Panc1 (cell line): Measurements from ENCODE around the gene QKI.

Source experiments
- POLR2AphosphoS5 ChIP-seq: IDR thresholded peaks from 2 replicates; pipeline ENCODE4 v1.6.1; 2012; ENCODE audit warnings: mild to moderate bottlenecking, low read depth, low read length, moderate library complexity
- TCF7L2 ChIP-seq: IDR thresholded peaks from 2 replicates; pipeline ENCODE4 v1.6.1; 2011; ENCODE audit warnings: mild to moderate bottlenecking, low read depth, low read length, inconsistent platforms
- TF ChIP-seq, protein P1 (sequence below), 2 experiments: IDR thresholded peaks; 2 replicates each; pipeline ENCODE4 v1.6.1; 2011 to 2012; ENCODE audit warnings: low read depth in 2 of 2, control low read depth in 1 of 2, low read length in 1 of 2, mild to moderate bottlenecking in 1 of 2, moderate library complexity in 1 of 2; ENCODE audit not compliant: insufficient read depth in 1 of 2
- TF ChIP-seq, protein P2 (sequence below): fragments of 450-650 bp; IDR thresholded peaks from 2 replicates; pipeline ENCODE4 v1.5.1; 2017; ENCODE audit warnings: mild to moderate bottlenecking

DNA sequence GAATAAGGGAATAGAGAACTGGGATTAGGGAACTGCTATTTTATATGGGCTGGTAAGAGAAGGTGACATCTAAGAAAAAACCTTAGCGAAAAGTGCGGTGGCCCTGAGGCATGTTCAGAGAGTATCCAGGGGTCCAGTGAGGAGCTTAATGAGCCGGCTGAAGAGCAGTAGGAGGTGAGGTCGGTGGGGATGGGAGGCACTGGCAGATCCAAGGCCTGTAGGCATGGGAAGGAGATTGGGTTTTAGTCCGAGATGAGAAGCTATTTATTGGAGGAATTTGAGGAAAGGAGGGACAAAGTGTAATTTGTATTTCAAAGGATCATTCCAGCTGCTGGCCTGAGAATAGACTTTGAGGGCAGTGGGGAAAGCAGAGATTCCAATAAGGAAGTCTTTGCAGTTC is 123.8 kb downstream of the QKI start:
- TF ChIP-seq POLR2AphosphoS5 (no peak), TCF7L2 (no peak)
- TF ChIP-seq, protein P1, sequence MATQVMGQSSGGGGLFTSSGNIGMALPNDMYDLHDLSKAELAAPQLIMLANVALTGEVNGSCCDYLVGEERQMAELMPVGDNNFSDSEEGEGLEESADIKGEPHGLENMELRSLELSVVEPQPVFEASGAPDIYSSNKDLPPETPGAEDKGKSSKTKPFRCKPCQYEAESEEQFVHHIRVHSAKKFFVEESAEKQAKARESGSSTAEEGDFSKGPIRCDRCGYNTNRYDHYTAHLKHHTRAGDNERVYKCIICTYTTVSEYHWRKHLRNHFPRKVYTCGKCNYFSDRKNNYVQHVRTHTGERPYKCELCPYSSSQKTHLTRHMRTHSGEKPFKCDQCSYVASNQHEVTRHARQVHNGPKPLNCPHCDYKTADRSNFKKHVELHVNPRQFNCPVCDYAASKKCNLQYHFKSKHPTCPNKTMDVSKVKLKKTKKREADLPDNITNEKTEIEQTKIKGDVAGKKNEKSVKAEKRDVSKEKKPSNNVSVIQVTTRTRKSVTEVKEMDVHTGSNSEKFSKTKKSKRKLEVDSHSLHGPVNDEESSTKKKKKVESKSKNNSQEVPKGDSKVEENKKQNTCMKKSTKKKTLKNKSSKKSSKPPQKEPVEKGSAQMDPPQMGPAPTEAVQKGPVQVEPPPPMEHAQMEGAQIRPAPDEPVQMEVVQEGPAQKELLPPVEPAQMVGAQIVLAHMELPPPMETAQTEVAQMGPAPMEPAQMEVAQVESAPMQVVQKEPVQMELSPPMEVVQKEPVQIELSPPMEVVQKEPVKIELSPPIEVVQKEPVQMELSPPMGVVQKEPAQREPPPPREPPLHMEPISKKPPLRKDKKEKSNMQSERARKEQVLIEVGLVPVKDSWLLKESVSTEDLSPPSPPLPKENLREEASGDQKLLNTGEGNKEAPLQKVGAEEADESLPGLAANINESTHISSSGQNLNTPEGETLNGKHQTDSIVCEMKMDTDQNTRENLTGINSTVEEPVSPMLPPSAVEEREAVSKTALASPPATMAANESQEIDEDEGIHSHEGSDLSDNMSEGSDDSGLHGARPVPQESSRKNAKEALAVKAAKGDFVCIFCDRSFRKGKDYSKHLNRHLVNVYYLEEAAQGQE (IDR thresholded peaks at IDR 0.05; ENCODE audit: insufficient read depth in 1 of 2, low read depth in 2 of 2, low read length in 1 of 2): no peak
- TF ChIP-seq, protein P2, sequence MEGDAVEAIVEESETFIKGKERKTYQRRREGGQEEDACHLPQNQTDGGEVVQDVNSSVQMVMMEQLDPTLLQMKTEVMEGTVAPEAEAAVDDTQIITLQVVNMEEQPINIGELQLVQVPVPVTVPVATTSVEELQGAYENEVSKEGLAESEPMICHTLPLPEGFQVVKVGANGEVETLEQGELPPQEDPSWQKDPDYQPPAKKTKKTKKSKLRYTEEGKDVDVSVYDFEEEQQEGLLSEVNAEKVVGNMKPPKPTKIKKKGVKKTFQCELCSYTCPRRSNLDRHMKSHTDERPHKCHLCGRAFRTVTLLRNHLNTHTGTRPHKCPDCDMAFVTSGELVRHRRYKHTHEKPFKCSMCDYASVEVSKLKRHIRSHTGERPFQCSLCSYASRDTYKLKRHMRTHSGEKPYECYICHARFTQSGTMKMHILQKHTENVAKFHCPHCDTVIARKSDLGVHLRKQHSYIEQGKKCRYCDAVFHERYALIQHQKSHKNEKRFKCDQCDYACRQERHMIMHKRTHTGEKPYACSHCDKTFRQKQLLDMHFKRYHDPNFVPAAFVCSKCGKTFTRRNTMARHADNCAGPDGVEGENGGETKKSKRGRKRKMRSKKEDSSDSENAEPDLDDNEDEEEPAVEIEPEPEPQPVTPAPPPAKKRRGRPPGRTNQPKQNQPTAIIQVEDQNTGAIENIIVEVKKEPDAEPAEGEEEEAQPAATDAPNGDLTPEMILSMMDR: no peak
